ENCODE measurements around the gene GNAI2. TPM values are rescaled to one million over a fixed set of nuclear protein-coding genes. Genes with fewer than 3 reads are reported as not detected.

GNAI2 gene
- total RNA-seq, 1 experiment from 2014 or later: 201 TPM

- H3K36me3 ChIP-seq (ENCODE audit: low read depth): no peaks in the 10 kb centered on the region
- ChIA-PET POLR2A (ENCODE audit: unreplicated experiment) (no interaction called here), CTCF (no interaction called here)
- H3K9me3 ChIP-seq (ENCODE audit: insufficient read depth, low read depth): no peaks in the 10 kb centered on the region
- H3F3A ChIP-seq (ENCODE audit: insufficient read depth, low read depth): no peaks in the 10 kb centered on the region
- no peak overlapping the region for H3K27ac ChIP-seq
- BruUV-seq (replicated peaks): no TSS peak
- intact Hi-C loops (cut with micrococcal nuclease; ENCODE audit: unreplicated experiment): no loop called here
- H3K4me1 ChIP-seq (replicated peaks; ENCODE audit: insufficient read depth): no peaks in the 10 kb centered on the region; the same call in 1 of the 2 replicates
- no peaks in the 10 kb centered on the region for H3K79me2 ChIP-seq (ENCODE audit: low read depth)
- no peak overlapping the region for H3K4me2 ChIP-seq
- no peak overlapping the region for H3K4me3 ChIP-seq
- DNase-seq: no peak
- H4K20me1 ChIP-seq (ENCODE audit: insufficient read depth): no peaks in the 10 kb centered on the region
- H3K27me3 ChIP-seq (ENCODE audit: insufficient read depth, low read depth): no peaks in the 10 kb centered on the region
- no peaks in the 10 kb centered on the region for H3K9me2 ChIP-seq (ENCODE audit: insufficient read depth)
- no peak overlapping the region for H2AFZ ChIP-seq
- no peak for TF ChIP-seq EZH2 (IDR thresholded peaks at IDR 0.05; ENCODE audit: low read depth)
- TF ChIP-seq CTCF (conservative IDR thresholded peaks at IDR 0.05): no peak
Measured at GRCh38 chr3:50211930-50212329, 24.1 kb upstream of the GNAI2 start.

DNA sequence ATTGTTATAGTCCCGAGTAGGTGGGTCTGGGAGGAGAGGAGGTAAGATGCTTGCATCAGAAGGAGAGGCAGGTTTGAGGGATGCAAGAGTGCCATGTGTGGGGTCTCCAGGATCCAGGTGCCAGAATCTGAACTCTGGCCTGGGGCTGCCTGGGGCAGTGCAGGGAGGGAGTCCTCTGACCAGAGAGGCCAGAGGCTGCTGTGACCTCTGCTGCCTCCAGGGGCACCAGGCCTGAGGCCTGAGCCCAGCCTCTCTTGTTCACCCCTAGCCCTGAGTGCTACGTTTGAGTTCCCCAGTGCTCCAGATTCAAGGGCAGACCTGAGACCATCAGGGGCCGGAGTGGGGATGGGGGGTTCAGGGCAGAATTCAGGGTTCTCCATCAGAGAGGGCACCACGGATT is 23.5 kb upstream of the GNAI2 start:
- no peaks in the 10 kb centered on the region for H3K79me2 ChIP-seq (ENCODE audit: low read depth)
- H4K20me1 ChIP-seq (ENCODE audit: insufficient read depth): no peaks in the 10 kb centered on the region
- no peaks in the 10 kb centered on the region for H3K36me3 ChIP-seq (ENCODE audit: low read depth)
- H3K4me1 ChIP-seq (replicated peaks; ENCODE audit: insufficient read depth): no peaks in the 10 kb centered on the region; the same call in 1 of the 2 replicates
- no peak overlapping the region for H3K4me3 ChIP-seq
- no peak; the same call in 1 of the 2 replicates for TF ChIP-seq CTCF (conservative IDR thresholded peaks at IDR 0.05)
- TF ChIP-seq EZH2 (IDR thresholded peaks at IDR 0.05; ENCODE audit: low read depth): no peak
- no peaks in the 10 kb centered on the region for H3K27me3 ChIP-seq (ENCODE audit: insufficient read depth, low read depth)
- intact Hi-C loops (cut with micrococcal nuclease; ENCODE audit: unreplicated experiment): no loop called here
- no peak overlapping the region for H2AFZ ChIP-seq
- CTCF ChIA-PET: no interaction called here
- no peak for DNase-seq
- H3K27ac ChIP-seq: no peak overlapping the region
- H3K4me2 ChIP-seq: no peak overlapping the region
- H3K9me2 ChIP-seq (ENCODE audit: insufficient read depth): no peaks in the 10 kb centered on the region
- no peaks in the 10 kb centered on the region for H3K9me3 ChIP-seq (ENCODE audit: insufficient read depth, low read depth)
- no peaks in the 10 kb centered on the region for H3F3A ChIP-seq (ENCODE audit: insufficient read depth, low read depth)
- BruUV-seq (replicated peaks): no TSS peak
- POLR2A ChIA-PET (ENCODE audit: unreplicated experiment): no interaction called here

DNA sequence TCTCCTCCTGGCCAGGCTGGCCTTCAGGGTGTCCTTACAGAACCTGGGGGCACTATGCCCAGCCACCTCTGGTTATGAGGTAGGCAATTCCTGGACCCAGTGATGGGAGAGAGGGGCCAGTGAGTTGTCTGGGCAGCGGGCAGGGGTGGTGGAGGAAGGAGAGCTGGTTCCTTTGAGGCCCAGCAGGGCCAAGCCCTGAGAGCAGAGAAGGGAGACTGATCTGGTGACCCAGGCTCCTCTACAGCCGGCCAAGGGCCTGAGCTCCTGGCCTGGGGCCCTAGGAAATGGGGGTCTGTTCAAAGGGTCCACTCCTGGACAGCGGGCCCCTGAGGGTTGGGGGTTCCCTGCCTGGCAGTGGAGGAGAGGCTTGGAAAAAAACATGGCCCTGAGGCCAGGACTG is 23.0 kb upstream of the GNAI2 start:
- CTCF ChIA-PET: interaction anchor here (0.6 kb wide), 1 partner anchor 859 kb away, joined by 7 read pairs; no protein-coding TSS in a partner anchor

More for the DNA sequence above, 23.0 kb upstream of the GNAI2 start:
- Histone ChIP-seq H3K27ac (no peak overlapping the region), H3K9me2 (ENCODE audit: insufficient read depth) (no peaks in the 10 kb centered on the region), H2AFZ (no peak overlapping the region), H3K36me3 (ENCODE audit: low read depth) (no peaks in the 10 kb centered on the region), H3K79me2 (ENCODE audit: low read depth) (no peaks in the 10 kb centered on the region), H4K20me1 (ENCODE audit: insufficient read depth) (no peaks in the 10 kb centered on the region), H3K9me3 (ENCODE audit: insufficient read depth, low read depth) (no peaks in the 10 kb centered on the region), H3K27me3 (ENCODE audit: insufficient read depth, low read depth) (no peaks in the 10 kb centered on the region), H3F3A (ENCODE audit: insufficient read depth, low read depth) (no peaks in the 10 kb centered on the region), H3K4me1 (replicated peaks; ENCODE audit: insufficient read depth) (no peaks in the 10 kb centered on the region; the same call in 1 of the 2 replicates), H3K4me3 (no peak overlapping the region), H3K4me2 (no peak overlapping the region)
- no peak for TF ChIP-seq CTCF (conservative IDR thresholded peaks at IDR 0.05)
- no TSS peak for BruUV-seq (replicated peaks)
- no peak for DNase-seq
- intact Hi-C loops (cut with micrococcal nuclease; ENCODE audit: unreplicated experiment): no loop called here
- POLR2A ChIA-PET (ENCODE audit: unreplicated experiment): no interaction called here

Data from PC-9 (cell line).